ENCODE results near the gene DOK4.
"Not testable (repeated sequence)": the region's sequence is repeated elsewhere in the genome, so short reads cannot be mapped to it uniquely, and the experiment has no call there.

DOK4 gene

DNA sequence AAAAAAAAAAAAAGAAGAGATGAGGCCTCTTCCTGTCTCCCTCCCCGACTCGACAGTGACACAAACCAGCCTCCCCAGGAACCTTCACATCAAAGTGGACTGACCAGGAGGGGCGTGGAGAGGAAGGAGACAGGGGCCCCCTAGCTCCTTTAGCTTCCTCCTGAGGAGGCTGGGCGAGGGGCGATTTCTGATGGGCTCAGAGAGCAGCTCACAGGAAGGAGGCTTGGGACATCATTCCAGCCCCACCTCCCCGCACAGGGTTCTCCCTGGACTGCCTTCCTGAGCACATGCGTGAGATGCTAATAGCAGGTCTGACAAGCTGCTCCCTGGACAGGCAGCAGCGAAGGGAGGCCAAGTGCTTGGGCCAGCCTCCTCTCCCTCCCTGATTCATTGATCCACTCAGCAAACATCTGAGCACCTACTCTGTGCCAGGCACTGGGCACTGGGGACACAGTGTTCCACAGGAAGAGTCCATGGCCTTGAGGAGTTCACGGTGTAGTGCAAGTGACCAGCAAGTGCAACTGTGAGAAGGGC, 14.4 kb upstream of the DOK4 start:
- no peak for DNase-seq

DNA sequence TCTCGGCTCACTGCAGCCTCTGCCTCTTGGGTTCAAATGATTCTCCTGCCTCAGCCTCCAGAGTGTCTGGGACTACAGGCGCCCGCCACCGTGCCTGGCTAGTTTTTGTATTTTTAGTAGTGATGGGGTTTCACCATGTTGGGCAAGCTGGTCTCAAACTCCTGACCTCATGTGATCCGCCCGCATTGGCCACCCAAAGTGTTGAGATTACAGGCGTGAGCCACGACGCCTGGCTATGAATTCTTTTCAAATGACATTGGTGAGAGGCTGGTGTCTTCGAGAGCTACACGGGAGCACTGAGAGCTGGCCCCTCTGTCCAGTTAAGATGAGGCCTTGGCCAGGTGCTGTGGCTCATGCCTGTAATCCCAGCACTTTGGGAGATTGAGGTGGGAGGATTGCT, 13.6 kb upstream of the DOK4 start:
- DNase-seq: not testable (repeated sequence)

DNA sequence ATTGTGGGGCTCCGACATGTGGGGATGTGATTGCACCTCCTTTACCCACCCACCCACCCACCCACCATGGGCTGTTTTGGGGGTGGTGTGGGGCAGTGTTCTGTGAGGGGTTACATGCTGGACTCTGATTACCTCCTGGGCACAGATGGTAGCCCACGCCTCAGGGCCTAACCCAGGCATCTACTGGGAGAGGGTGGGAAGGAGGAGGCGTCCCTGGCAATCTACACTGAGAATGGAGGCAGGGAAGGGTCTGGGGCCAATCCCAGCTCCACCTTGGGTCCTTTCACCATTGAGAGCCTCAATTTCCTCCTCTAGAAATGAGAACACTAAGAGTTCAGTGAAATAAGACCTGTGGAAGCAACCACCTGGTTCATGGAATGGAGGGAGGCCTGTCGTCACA, 11.7 kb upstream of the DOK4 start:
- DNase-seq: no peak

- no peak for DNase-seq
These were observed 10.8 kb upstream of the DOK4 start for GRCh38 chr16:57497121-57497520.

DNA sequence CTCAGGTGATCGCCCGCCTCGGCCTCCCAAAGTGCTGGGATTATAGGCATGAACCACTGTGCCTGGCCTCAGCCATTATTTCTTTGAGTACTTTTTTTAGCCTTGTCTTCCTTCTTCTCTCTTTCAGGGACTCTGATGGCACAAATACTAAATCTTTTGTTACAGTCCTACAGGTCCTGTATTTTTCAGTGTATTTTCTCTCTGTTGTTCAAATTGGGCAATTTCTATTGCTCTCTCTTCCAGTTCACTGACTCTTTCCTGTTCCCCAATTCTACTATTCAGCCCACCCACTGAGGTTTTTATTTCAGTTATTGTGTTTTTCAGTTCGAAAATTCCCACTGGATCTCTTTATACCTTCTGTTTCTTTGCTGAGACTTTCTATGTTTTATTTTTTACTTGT, 7.5 kb upstream of the DOK4 start:
- no peak for DNase-seq

- no peak for DNase-seq
These were observed 2.9 kb upstream of the DOK4 start for GRCh38 chr16:57489229-57489628.

- DNase-seq: no peak
These were observed 853 bp upstream of the DOK4 start for GRCh38 chr16:57486858-57487834.

- no peak for DNase-seq
These were observed 990 bp downstream of the DOK4 start for GRCh38 chr16:57485091-57485915.

DNA sequence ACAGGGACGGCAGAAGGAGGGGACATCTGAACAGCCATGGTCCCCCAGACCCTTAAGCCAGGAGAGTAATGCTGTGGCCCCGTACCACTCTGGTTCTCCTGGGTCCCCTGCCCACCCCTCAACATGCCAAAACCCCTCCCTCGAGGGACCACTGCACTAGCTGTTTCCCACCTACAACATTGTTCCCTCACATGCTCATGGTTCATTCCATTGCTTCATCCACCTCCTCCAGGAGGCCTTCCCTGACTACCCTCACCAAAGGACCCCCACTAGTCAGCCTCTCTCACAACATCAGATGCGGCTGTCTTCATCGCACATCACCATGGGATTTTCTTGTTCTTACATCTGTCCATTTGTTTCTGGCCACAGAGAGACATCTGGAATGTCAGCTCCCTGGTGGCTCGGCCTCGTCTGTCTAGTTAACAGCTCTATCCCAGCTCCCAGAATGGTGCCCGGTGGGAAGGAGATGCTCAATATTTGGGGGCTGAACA, 1.7 kb downstream of the DOK4 start:
- no peak for DNase-seq

- DNase-seq: no peak
These were observed 2.4 kb downstream of the DOK4 start for GRCh38 chr16:57483725-57484514.

- no peak for DNase-seq
These were observed 3.3 kb downstream of the DOK4 start for GRCh38 chr16:57482845-57483545.

DNA sequence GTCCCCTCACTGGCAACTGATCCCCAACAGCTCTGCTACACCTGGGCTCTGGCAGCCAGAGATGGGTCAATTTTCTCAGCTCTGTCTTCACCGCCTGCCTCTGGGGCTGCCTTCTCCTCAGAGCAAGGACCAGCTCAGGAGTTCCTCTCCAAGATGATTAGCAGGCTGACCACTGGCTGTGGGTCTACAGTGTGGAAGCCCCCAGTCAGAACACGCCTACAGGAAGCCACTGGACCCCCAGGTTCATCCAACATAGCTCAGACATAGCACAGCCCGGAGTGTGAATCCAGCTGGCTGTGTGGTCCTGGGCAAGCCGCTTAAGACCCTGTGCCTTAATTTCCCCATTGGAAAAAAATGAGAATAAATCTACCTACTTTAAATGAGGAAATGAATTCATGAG, 4.9 kb downstream of the DOK4 start:
- DNase-seq: no peak

- no peak for DNase-seq
These were observed 5.5 kb downstream of the DOK4 start for GRCh38 chr16:57480754-57481230.

DNA sequence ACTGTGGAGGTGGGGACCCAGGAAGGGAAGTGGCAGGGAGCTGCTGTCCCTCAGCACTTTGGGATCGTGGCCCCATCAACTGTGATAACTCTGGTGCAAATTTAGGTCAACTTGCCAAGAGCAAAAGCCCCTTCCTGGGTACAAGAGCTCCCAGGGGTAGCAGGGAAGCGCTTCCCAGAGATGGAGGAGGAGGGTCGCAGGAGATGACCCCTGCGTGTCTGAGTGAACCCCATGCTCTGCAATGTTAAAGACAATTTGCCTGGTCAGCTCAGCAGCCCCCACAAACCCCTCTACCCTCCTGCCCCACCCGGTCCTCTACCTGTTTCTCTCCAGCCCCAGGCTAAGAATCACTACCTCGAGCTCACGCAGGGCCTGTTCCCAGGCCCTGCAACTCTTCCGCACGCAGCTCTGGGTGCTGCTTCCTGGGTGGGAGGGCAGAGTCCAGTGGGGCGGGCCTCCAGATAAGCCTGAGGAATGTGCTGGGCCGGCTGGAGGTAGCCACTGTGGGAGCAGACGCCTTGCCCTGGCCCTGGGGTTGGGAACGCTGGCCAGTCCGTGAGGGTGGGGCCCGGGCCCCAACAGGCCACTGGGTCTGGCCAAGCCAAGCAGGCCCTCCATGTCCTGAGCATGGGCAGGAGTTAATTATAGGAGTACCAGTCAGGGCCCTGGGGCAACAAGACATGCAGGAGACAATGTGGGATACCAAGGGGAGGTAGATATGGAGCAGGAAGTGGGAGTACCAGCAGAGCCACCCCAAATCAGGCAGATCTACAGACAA, 6.1 kb downstream of the DOK4 start:
- no peak for DNase-seq

GRCh38 chr16:57479205-57479975, 6.9 kb downstream of the DOK4 start:
- no peak for DNase-seq

GRCh38 chr16:57478396-57479204, 7.7 kb downstream of the DOK4 start:
- DNase-seq: no peak

GRCh38 chr16:57477531-57478202, 8.6 kb downstream of the DOK4 start:
- DNase-seq: no peak

- no peak for DNase-seq
These were observed 9.5 kb downstream of the DOK4 start for GRCh38 chr16:57476546-57477410.

All from CD4-positive, alpha-beta T cell treated with Interleukin-10 for 1 hour (primary cell).